Activated T-cell treated with anti-CD3 and anti-CD28 coated beads, Interleukin-2, amount 50 U/mL, for 48 hours (primary cell): ENCODE data around the gene P4HA1.

Experiments used
- DNase-seq, 2 experiments: peaks; one replicate each; pipeline ENCODE4 v3.0.0-alpha.2; 2020

Gene P4HA1

GRCh38 chr10:73093922-73094850, 2.5 kb downstream of the P4HA1 start:
- no peak for DNase-seq

DNA sequence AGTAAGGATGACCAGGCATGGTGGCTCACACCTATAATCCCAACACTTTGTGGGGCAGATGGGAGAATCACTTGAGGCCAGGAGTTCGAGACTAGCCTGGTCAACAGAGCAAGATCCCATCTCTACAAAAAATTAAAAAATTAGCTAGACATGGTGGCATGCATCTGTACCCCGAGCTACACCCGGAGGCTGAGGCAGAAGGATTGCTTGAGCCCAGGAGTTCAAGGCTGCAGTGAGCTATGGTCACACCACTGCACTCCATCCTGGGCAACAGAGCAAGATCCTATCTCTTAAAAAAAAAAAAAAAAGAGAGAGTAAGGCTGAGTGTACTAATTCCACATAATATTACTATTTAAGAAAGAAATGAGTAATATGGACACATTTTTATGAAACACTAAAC, 3.8 kb downstream of the P4HA1 start:
- DNase-seq = no peak

DNA sequence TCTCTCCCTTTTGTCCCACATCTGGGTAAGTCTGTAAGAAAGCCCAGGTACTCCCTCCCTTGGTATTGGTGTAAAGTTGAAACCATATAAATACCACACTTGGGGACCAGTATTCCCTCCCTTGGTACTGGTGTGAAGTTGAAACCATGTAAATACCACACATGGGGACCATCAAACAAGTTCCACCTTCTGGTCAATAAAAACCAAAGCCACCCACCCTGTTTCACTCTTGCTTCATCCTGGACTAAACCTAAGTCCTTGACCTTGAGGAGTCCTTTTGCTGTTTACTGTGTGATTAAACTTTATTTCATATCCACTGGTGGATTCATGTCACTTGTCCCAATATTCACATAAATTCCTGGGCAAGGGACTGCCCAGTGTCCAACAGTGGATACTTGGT, 8.4 kb downstream of the P4HA1 start:
- no peak for DNase-seq

DNA sequence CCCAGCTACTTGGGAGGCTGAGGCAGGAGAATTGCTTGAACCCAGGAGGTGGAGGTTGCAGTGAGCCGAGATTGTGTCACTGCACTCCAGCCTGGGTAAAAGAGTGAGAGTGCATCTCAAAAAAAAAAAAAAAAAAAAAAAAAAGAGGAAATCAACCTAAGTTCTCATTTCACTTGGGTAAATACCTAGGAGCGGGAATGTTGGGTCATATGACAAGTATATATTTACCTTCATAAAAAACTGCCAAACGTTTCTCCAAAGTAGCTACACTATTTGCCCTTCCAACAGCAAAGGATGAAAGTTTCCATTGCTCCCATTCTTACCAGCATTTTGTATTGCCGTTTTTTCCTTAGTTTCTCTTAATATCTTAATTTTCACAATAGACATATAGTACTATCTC, 9.8 kb downstream of the P4HA1 start:
- no peak for DNase-seq

DNA sequence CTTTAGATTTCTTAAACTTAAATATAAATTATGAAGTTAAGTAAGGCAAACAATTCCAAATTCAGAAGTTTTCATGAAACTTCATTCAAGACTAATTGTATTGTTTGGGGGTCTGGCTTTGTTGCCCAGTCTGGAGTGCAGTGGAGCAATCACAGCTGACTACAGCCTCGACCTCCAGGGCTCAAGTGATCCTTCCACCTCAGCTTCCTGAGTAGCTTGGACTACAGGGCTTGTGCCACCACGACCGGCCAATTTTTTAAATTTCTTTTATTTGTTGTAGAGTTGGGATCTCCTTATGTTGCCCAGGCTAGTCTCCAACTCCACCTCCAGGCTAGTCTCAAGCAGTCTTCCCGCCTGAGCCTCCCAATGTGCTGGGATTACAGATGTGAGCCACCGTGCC, 12.5 kb downstream of the P4HA1 start:
- no peak for DNase-seq

DNA sequence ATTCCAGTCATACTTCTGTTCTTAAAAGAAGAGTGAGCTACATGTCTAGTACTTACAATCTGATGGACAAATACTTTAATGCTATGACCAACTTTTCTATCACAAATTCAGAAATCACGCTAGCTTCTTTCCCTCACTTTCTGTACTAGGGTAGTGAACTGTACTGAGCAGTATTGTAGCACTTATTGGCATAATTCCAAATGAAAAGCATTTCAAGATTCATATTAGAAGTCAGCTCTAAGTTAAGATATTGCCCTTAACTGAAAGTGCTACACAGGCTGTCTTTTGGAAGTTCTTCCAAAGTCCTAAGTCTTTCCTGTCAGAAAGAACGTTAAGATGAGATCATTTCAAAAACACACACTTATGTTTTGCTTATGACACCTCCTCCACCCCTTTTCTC, 13.4 kb downstream of the P4HA1 start:
- no peak for DNase-seq

DNA sequence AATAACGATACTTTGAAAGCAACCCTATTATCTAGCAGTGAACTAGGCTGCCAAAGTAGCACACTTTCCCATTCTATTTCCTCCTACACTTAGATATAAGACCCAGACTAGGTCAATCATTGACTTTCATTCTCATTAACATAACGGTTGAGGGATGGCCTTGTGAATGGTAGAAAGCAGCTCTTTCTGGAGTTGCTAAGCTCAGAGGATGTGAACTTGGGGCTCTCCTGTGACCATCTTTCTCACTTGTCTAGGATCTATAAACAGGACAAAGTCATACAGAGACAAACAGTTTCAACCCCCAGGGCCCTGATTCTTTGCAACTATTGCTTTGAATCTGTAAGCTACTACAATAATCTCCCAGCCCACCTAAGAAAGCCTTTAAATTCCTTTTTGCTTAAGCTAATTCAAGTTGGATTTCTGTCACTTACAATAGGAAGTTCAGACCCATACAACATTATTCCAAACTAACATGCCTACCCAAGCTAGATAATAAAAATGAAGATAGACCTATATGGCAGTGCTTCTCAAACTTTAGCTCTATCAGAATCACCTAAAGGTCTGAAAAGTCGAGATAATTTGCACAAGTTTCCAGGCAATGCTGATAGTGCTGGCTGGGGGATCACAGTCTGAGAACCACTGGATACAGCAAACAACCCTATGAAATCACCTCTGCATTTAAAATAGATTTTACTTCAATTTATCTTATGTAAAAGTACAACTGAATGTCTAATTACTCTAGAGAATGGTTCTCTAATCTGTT, 16.7 kb downstream of the P4HA1 start:
- DNase-seq = no peak

DNA sequence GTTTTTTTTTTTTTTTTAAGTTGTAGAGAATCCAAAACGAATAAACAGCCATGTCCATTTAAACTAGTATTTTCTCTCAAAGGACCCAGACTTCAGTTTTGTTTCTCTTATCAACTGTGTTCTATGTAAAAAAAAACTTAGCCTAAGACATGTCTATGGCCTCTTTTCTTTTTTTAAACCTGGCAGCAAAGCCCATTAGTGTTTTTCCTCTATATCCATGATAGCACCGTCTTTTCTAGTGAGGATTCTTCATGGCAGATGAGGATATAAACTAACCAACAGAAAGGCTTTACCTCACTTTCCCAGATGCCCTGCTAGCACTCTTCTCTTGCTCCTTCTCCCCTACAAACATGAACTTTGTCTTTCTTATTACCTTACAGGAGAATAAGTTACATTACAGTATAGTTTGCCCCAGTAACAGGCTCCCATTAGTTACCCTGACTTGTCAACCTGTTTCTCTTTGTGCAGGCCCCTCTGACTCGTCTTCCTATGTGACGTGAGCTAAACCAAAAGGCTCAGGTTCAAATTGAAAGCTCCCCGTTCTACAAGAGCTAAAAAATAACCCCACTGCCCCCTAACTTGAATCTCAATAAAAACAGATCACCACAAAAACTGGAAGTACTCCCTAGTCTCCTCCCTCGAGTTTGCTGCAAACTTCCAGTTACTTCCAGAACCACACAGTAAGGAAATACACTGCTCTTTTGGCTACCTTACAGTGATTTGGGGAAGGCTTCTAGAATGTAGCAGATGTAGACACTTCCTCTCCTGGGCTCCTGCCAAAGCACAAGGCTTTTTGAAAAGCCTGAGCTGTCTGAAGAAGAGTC, 20.1 kb downstream of the P4HA1 start:
- DNase-seq = no peak

- DNase-seq = no peak
These were observed 20.8 kb downstream of the P4HA1 start for GRCh38 chr10:73075829-73076228.

DNA sequence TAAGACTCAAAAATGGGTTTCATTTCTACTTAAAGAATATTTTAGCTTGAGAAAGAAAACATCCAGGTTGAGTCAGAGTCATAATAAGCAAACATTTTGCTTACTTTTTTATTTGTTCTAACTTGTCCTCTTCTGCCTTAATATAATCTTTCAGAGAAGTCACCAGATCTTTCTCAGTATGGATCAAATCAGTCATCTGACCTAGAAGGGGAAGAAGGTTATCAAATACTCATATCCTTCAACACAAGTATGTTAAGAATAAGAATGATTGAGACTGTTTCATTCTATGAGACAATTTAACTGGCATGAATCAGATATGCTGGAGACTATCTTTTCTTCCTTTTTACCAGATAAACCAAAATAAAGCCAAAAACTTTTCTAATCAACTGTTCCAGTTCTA, 23.0 kb downstream of the P4HA1 start:
- DNase-seq = no peak

DNA sequence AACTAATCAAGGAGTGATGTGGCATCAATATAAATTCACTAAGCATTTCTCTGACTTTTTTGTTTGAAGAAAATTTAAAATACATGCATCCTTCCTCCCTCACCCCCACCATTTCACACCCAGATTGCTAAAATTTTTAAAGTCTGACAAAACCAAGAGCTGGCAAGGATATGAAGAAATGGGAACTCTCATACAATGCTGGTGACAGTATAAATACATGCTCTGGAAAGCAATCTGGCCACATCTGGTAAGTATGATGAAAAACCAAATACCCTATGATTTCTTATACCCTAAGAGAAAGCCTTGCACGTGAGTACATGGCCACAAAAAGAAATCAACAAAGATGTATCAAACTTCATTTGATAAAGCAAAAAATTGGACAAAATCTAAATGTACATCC, 31.2 kb downstream of the P4HA1 start:
- no peak for DNase-seq

- DNase-seq = no peak
These were observed 34.9 kb downstream of the P4HA1 start for GRCh38 chr10:73061743-73062142.

DNA sequence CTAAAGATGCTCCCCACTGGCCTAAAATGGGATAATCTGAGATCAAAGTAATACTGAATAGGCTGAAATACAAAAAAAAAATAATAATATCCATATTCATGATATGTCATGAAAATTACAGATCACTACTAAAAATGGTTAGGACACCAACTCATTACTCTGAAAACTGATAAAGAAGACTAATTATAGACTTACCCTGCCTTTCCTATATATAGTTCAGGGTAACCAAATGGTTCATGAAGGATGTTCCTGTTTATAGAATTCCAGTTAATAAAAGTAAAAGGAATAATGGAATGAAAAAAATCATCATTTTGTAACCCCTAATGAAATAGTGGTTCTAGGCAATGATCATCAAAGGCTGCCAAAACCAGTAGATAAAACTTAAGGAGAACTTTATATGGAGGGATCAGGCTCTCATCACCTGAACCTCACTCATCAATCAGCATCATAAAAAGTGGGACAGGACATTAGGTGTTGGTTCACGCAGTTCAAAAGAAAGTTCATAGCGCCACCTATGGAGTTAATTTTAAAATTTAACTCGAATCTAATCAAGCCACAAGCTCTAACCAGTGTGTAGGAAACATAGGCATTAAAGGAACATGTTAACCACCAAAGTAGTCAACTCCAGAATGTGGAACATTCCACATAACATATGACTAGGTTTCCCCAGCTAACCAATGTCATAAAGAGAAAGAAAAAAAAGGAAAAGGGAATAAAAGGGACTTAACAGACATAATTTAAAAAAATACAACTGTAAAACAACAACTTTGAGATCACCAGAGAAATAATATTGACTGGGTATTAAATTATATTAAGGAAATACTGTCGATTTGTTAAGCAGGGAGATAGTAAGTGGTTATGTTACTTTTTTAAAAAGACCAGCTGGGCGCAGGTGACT, 35.7 kb downstream of the P4HA1 start:
- no peak for DNase-seq

DNA sequence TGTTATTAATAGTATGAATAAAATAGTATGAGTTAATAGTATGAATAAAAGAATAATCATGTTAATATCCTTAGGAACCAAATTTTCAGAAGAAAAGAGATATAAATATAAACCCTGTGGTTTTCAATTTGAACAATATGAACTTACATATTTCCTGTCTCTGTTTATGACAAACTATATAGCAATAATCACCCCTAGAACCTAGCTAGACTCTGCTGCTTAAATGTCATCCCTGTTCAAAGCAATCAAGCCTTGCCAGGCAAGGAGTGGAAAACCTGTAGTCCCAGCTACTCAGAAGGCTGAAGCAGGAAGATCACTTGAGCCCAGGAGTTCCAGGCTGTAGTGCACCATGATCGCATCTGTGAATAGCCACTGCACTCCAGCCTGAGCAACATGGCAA, 36.5 kb downstream of the P4HA1 start:
- DNase-seq = no peak

GRCh38 chr10:73058057-73058591, 38.5 kb downstream of the P4HA1 start:
- DNase-seq = no peak

DNA sequence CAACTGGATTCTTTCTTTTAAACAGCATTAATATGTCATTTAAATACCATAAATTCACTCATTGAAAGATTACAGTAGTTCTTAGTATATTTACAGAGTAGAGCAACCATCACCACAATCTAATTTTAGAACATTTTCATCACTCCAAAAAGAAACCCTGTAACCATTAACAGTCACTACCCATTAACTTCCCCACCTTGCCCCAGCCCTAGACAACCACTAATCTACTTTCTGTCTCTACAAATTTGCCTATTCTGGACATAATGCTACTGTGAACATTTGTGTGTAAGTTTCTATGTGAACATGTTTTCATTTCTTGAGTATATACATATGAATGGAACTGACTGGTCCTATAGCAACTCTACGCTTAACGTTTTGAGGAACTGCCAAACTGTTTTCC, 42.4 kb downstream of the P4HA1 start:
- no peak for DNase-seq

DNA sequence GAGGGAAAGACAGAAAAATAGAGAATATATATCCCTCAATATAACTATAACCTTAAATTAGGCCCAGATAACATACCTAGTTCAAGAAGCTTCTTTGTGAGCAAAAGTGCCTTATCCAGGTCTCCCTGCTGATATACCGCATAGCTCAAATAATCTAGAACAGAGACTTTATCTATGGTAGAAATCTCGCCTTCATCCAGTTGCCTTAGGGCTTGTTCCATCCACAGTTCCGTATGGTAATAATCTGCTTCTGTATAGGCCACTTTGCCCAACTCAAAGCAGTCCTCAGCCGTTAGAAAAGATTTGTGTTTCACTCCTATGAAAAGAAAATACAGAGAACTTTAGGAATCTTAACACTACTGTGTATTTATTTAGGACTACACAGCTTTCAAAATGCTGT, 43.4 kb downstream of the P4HA1 start:
- no peak for DNase-seq

GRCh38 chr10:73044378-73045285, 52.0 kb downstream of the P4HA1 start:
- DNase-seq = no peak

- DNase-seq = no peak
These were observed 52.8 kb downstream of the P4HA1 start for GRCh38 chr10:73043766-73044377.

DNA sequence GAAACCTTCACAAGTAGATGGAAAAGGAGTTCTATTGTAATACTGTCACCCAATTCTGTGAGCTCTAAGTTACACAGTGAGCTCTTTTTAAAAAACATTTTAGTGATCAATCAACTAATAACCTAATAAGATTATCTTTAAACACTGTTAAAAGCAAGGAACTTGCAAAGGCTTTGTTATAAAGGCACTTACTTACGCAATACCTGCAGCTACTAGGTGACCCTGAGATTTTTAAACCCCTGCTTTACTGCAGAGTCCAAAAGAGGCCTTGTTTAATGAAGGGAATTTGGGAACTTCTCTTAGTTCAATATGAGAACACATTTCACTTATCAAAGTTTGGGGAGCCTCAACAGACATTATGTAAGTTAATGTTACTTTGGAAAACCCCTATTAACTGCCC, 53.3 kb downstream of the P4HA1 start:
- DNase-seq = no peak
